ENCODE data around the gene GJB6.
A peak's percentile ranks its signal among the peaks of the same experiment; 100 is the strongest.

Gene GJB6

DNA sequence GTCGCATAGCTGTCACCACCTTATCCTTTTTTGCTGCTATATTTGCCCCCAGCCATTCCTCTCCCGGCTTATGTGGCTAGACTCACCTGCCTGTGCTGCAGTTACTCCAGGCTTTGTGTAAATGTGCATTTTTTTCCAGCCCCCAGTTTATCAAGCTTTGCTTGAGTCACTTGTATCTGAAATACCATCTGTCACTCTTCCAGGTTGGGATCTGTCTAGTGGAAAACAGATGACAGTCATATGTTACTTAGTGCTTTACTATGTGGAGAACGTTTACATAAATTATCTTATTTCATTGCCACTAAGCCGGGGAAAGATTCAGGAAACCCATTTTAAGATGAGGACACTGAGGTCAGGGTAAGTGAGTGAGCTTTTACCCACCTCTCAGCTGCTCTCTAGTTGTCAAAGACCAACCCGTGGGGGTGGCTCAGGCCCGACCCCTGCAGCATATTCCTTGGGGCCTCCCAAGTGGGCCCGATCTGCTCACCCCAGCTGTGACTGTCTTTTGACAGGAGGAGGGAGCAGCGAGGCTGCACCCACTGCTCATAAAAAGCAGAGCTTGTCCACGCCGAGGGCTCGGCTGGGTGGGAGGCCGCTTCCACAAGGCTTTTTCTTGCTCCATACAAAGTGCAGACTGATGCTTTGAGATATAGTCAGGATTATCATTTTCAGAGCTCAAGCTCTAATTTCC lies 46.6 kb downstream of the GJB6 start:
- no peak for DNase-seq (ENCODE audit: low read depth)

DNA sequence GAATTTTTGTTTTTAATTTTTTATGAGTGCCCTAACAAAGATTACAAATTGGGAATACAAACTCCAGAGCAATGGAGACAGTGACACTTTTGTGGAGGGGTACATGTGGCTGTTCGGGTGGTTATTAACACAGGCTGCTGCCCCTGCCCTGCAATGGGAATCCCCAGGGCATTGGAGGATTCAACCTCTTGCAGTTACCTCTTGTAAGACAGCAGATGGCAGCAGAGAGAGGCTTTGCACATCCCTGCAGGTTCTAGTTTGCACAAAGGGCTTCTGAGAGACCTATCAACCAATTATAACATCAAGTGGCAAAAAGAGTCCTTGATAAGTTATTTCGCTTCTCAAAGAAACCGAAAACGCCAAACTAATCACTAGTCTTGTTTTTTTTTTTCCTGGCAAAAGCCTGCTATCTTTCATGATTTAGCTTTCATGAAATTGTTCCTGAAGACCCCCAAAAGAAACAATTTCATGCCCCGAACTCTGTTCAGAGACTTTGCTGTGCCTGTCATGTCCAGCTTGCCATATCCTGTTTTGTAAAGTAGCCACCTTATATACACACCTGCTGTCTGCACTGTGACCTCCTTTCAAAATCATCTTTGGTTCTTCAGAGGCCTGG lies 49.8 kb downstream of the GJB6 start:
- DNase-seq (ENCODE audit: low read depth), result peak; percentile 59

DNA sequence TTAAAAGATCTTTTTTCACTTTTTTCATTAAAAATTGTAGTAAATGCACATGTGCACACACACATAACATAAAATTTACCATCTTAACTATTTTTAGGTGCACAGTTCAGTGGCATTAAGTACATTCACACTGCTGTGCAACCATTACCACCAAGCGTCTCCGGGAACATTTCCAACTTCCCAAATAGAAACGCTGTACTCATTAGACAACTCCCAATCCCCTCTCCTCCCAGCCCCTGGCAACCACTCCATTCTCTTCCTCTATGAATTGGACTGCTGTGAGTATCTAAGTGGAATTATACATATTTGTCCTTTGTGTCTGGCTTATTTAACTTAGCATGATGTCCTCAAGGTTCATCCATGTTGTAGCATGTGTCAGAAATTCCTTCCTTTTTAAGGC lies 50.9 kb downstream of the GJB6 start:
- DNase-seq (ENCODE audit: low read depth), result no peak

DNA sequence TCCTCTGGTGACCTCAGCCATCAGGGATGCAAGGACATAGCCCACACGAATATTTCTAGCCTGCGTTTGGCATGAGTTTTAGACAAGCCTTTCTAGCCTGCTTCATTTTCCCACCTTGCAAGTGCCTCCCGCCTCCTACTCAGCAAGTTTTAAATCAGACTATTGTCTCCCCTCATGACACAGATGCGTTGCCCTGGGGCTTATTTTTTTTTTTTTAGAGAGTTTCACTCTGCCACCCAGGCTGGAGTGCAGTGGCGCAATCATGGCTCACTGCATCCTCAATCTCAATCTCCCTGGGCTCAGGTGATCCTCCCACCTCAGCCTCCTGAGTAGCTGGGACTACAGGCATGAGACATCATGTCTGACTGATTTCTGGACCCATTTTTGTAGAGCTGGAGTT lies 54.0 kb downstream of the GJB6 start:
- DNase-seq (ENCODE audit: low read depth), result no peak

DNA sequence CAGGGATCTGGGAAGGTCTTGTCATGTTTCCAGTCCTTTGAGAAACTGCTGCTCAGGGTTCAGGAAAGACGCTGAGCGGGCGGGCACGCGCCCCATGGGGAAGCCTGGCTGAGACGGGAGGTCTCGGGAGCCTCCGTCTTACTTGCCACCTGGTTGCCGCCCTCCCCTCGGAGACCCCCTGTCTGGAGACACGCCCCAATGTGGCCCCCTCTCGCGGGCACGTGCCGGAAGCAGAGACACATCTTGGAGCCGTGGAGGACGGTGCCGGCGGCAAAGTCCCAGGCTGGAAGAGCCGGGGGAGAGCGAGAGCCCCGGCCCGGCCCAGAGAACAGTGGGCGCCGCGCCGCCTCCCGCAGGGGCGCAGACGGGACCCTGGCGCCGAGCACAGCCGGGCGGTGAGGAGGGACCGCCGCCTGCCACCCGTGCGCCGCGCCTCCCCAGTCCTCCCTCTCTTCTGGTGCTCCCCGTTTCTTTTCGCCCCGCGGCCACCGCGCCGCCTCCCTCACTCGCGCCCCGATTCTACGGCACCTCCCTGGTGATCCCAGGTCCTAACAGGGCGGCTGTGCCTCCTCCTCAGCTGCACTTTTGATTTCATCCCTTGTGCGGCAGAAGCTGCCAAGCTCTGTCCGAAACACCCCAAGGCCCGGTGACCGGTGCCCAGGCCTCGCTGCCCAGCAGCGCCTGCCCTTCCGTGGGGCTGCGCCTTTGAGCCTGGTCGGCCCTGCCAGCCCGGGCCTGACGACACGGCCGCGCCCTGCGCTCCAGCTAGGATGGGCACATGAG lies 54.9 kb downstream of the GJB6 start:
- no peak for DNase-seq (ENCODE audit: low read depth)

DNA sequence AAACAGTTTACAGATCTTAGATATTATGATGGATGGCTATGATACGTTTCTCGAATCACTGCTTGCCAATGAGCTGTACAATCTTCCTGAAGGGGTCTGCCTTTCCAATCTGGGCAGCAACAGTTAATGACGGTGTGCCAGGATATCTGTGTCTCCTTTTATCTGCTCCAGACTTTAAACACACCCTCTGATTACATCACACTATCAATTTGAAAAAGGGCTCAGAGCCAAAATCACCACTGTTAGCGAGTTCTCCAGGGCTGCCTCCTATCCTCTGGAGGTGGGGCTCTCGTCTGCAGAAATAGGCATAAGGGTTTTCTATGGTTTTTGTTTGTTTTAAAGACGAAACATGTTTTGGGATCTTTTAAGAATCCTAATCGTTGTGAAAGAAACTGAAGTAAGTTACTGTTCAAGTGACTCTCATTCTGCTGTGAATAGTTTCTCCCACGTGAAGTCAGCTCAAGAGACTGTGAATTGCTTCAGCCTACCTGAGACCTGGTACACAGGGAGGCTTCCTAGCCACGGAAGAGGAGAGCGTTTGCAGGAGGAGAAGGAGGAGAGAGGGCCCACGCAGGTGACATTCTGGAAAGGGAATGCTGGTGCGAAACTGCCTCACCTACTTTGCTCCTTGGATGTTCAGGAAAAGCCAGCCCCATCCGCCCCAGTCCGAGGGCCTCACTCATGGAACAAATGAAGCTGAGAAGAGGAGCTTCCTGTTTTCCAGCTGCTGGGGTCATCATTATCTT lies 56.0 kb downstream of the GJB6 start:
- no peak for DNase-seq (ENCODE audit: low read depth)

DNA sequence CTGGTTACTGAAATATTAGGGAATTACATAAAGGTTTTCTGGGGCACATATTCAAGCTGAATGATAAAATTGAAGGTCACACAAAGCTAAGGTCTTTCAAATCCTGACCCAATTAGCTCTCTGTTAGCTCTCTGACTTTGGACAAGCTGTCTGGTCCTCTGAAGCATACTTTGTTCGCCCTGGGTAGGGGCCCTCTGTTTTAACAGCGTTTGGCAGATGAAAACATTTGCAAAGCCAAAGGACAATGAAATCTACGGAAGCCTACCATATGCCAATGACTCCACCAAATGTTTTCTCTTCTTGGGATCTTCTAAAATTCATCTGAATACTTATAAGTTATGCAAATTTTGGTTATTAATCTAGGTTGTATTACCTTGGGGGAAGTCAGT lies 56.7 kb downstream of the GJB6 start:
- DNase-seq (ENCODE audit: low read depth), result no peak

DNA sequence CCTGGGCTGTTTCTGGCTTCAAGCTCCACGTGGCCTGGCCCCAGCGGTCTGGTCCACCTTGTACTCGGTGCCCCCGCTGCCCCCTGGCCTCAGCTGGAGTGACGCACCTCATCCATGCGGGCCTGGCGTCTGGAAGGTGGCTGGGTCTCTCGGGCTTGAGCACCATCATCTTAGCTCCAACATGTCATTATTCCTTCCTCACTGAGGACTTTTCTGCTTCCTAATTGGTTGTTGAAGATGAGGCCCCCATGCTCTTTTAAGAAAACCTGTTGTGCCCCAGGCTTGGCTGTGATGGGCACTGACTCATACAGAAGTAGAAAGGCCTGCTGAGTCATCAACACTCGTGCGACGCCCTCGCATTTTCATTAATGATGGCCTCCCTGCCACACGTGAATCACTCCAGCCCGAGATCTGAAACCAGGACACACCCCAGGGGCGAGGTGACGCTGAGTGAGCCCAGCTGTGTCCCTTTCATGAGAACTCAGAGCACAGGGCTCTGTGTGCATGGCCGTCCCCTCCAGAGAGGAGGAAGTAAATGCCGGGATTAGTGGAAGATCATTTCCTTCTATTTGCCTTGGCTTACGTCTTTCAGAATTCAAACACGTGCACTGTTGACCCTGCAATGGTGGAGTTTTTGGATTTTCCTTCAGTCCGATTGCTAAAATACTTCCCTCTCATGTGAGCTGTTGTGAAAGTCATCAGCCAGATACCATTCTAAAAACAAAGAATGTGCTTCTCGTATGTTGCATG lies 57.3 kb downstream of the GJB6 start:
- peak; percentile 91 for DNase-seq (ENCODE audit: low read depth)

DNA sequence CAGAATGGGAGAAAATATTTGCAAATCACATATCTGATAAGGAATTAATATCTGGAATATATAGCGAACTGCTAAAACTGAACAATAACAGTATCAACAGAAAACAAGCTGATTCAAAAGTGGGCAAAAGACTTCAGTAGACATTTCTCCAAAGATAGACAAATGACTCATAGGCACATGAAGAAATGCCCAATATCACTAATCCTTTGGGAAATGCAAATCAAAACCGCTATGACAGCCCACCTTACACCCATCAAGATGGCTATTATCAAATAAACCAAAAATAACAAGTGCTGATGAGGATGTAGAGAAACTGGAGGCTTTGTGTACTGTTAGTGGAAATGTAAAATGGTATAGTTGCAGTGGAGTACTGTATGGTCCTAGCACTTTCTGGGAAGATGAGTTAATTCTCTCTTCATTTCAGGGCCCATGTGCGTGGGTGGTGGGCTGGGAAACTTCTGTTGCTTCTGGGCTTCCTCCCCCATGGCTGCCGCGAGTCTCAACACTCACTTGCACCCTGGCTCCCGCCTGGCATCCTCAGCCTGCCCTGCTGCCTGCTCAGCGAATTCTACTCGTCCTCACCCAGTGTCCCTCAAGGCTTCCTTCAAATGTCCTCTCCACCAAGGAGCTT lies 58.9 kb downstream of the GJB6 start:
- DNase-seq (ENCODE audit: low read depth), result no peak
